ENCODE results near the gene AP4M1. TPM values are rescaled to one million over a fixed set of nuclear protein-coding genes. Genes with fewer than 3 reads are reported as not detected.

Gene AP4M1
- total RNA-seq, 1 donor from 2014 or later = 16.9 TPM

- no peak for TF ChIP-seq CTCF (IDR thresholded peaks at IDR 0.05)
- no peaks in the 10 kb centered on the region for H3K4me1 Mint-ChIP-seq (ENCODE audit: low read depth)
- no peaks in the 10 kb centered on the region for H3K27me3 Mint-ChIP-seq (ENCODE audit: low read depth)
- no peaks in the 10 kb centered on the region for H3K9me3 Mint-ChIP-seq (ENCODE audit: low read depth)
- H3K27ac Mint-ChIP-seq (ENCODE audit: unreplicated experiment) = no peak overlapping the region
- H3K36me3 Mint-ChIP-seq (ENCODE audit: low read depth) = peaks cover 29% of the 10 kb centered on the region
- H3K4me3 Mint-ChIP-seq (ENCODE audit: unreplicated experiment) = no peak overlapping the region
- DNase-seq (ENCODE audit: low spot score) = no peak
Observed at GRCh38 chr7:100063376-100063775, 38.1 kb upstream of the AP4M1 start.

- no peaks in the 10 kb centered on the region for H3K27me3 Mint-ChIP-seq (ENCODE audit: low read depth)
- DNase-seq (ENCODE audit: low spot score) = no peak
- peaks cover 27% of the 10 kb centered on the region for H3K36me3 Mint-ChIP-seq (ENCODE audit: low read depth)
- H3K27ac Mint-ChIP-seq (ENCODE audit: unreplicated experiment) = no peak overlapping the region
- H3K4me1 Mint-ChIP-seq (ENCODE audit: low read depth) = no peaks in the 10 kb centered on the region
- H3K9me3 Mint-ChIP-seq (ENCODE audit: low read depth) = no peaks in the 10 kb centered on the region
- TF ChIP-seq CTCF (IDR thresholded peaks at IDR 0.05) = no peak
- no peak overlapping the region for H3K4me3 Mint-ChIP-seq (ENCODE audit: unreplicated experiment)
Observed at GRCh38 chr7:100064162-100064561, 37.3 kb upstream of the AP4M1 start.

- no peak for TF ChIP-seq CTCF (IDR thresholded peaks at IDR 0.05)
- Mint-ChIP-seq H3K36me3 (ENCODE audit: low read depth) (peaks cover 32% of the 10 kb centered on the region), H3K4me3 (ENCODE audit: unreplicated experiment) (no peak overlapping the region), H3K4me1 (ENCODE audit: low read depth) (no peaks in the 10 kb centered on the region), H3K9me3 (ENCODE audit: low read depth) (peaks cover 4% of the 10 kb centered on the region), H3K27me3 (ENCODE audit: low read depth) (no peaks in the 10 kb centered on the region), H3K27ac (ENCODE audit: unreplicated experiment) (no peak overlapping the region)
- DNase-seq (ENCODE audit: low spot score) = no peak
Observed at GRCh38 chr7:100065452-100066186, 35.8 kb upstream of the AP4M1 start.

- Mint-ChIP-seq H3K27ac (ENCODE audit: unreplicated experiment) (no peak overlapping the region), H3K4me1 (ENCODE audit: low read depth) (no peaks in the 10 kb centered on the region), H3K9me3 (ENCODE audit: low read depth) (peaks cover 18% of the 10 kb centered on the region), H3K36me3 (ENCODE audit: low read depth) (peaks cover 40% of the 10 kb centered on the region), H3K4me3 (ENCODE audit: unreplicated experiment) (no peak overlapping the region), H3K27me3 (ENCODE audit: low read depth) (no peaks in the 10 kb centered on the region)
- no peak for TF ChIP-seq CTCF (IDR thresholded peaks at IDR 0.05)
- no peak for DNase-seq (ENCODE audit: low spot score)
Observed at GRCh38 chr7:100066953-100067352, 34.5 kb upstream of the AP4M1 start.

GRCh38 chr7:100069991-100070390 is 31.5 kb upstream of the AP4M1 start:
- Mint-ChIP-seq H3K27me3 (ENCODE audit: low read depth) (no peaks in the 10 kb centered on the region), H3K9me3 (ENCODE audit: low read depth) (peaks cover 28% of the 10 kb centered on the region), H3K27ac (ENCODE audit: unreplicated experiment) (peak overlapping the region; percentile 41), H3K4me3 (ENCODE audit: unreplicated experiment) (no peak overlapping the region), H3K4me1 (ENCODE audit: low read depth) (no peaks in the 10 kb centered on the region), H3K36me3 (ENCODE audit: low read depth) (peaks cover 53% of the 10 kb centered on the region)
- no peak for TF ChIP-seq CTCF (IDR thresholded peaks at IDR 0.05)
- no peak for DNase-seq (ENCODE audit: low spot score)

Measured in chondrocyte (in vitro differentiated cells).